ENCODE measurements around the gene FIGLA. TPM values are rescaled to one million over a fixed set of nuclear protein-coding genes. Genes with fewer than 3 reads are reported as not detected.

The FIGLA gene, protein sequence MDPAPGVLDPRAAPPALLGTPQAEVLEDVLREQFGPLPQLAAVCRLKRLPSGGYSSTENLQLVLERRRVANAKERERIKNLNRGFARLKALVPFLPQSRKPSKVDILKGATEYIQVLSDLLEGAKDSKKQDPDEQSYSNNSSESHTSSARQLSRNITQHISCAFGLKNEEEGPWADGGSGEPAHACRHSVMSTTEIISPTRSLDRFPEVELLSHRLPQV
- not detected in 2 replicates for total RNA-seq

- no peak for DNase-seq (ENCODE audit: extremely low read depth, low read depth, low spot score)
These were observed at the start of gene FIGLA for GRCh38 chr2:70790136-70790828. Gene FIGLA (minus strand): TSS chr2:70790643. CDS start chr2:70790638, 5 bp downstream.

- no peak for DNase-seq (ENCODE audit: extremely low read depth, low read depth, low spot score)
These were observed 47.8 kb upstream of the FIGLA start for GRCh38 chr2:70837980-70838925.

DNA sequence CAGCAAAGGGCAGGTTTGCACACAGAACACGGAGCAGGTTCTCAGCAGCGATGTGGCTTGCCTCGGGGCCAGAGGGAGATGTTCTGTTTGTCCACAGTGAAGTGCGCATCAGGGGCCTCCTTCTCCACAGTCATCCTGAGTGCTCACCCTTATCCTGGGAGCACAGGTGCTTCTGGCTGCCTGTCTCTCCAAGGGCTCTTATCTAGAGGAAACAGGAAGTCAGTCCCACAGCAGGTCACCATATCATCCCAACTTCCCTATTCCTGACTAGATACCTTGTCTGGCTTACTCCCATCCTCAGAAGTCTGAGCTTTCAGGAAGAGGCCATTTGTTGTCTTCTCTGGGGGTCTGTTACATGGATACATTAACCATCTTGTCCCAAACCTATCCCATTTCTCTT lies 45.2 kb upstream of the FIGLA start, which contains the start of gene CD207:
TSS of gene CD207 (minus strand) at position 174 of the 400 bp plus-strand sequence. CDS start at position 134, 40 bp downstream.
- no peak for DNase-seq (ENCODE audit: extremely low read depth, low read depth, low spot score)

DNA sequence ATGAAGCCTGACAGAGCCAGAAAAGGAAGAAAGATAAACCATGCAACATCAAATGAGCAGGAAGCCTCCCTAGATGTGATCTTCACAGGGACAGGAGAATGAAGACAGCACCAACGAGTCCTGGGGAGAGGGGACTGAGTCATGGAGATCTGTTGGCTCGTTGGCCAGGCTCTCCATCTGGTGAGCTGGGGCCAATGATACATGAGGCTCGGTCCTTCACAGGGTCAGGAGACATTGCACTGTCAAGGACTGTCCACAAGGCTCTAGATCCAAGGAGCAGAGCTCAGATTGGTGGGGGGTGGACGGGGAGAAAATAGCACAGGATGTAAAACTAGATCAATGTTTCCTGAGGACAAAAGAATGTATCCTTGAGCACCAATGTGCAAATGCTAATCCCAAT lies 44.4 kb upstream of the FIGLA start:
- no peak for DNase-seq (ENCODE audit: extremely low read depth, low read depth, low spot score)

- DNase-seq (ENCODE audit: extremely low read depth, low read depth, low spot score): no peak
These were observed 43.7 kb upstream of the FIGLA start for GRCh38 chr2:70834106-70834505.

- DNase-seq (ENCODE audit: extremely low read depth, low read depth, low spot score): no peak
These were observed 42.8 kb upstream of the FIGLA start for GRCh38 chr2:70833246-70833645.

- DNase-seq (ENCODE audit: extremely low read depth, low read depth, low spot score): no peak
These were observed 41.9 kb upstream of the FIGLA start for GRCh38 chr2:70832386-70832785.

DNA sequence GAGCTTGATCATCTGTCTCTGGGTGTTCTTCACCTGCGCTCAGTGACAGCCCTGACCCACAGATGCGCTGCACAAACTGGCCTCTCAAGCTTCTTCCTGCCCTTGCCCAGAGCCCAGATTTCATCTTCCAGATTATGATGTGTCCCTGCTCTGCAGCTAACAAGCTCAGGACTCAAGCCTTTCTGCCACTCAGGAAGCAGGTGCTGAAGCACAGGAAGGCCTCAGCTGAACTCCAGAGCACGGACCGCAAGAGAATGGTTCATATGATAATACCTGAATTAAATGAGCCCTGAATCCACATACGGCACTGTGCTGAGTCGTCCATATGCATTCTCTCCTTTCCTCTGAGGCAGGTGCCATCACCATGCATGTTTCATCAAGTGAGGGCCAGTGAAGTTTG lies 41.4 kb upstream of the FIGLA start:
- DNase-seq (ENCODE audit: extremely low read depth, low read depth, low spot score): no peak

DNA sequence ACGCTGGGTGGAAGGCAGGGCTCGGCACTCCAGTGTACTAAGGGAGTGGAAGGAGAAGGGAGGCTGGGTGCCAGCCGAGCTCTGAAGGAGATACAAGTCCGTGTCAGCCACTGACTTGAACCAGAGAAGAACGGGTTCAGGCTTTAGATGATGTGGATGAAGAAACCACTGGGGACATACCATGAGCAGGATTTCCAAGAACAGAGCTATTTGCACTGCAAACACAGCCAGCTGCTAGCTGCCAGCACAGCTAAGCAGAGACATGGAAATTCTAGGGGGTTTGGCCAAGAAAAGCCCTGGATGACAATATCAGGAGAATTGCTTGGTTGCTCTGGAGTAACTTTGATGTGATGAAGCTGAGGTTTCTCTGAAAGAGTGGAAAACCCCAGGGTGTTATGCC lies 39.9 kb upstream of the FIGLA start:
- no peak for DNase-seq (ENCODE audit: extremely low read depth, low read depth, low spot score)

- DNase-seq (ENCODE audit: extremely low read depth, low read depth, low spot score): no peak
These were observed 39.5 kb upstream of the FIGLA start for GRCh38 chr2:70829916-70830315.

GRCh38 chr2:70828914-70829824 lies 38.7 kb upstream of the FIGLA start:
- peak; percentile 83 for DNase-seq (ENCODE audit: extremely low read depth, low read depth, low spot score)

GRCh38 chr2:70828115-70828514 lies 37.7 kb upstream of the FIGLA start:
- no peak for DNase-seq (ENCODE audit: extremely low read depth, low read depth, low spot score)

- DNase-seq (ENCODE audit: extremely low read depth, low read depth, low spot score): no peak
These were observed 36.9 kb upstream of the FIGLA start for GRCh38 chr2:70827388-70827787.

DNA sequence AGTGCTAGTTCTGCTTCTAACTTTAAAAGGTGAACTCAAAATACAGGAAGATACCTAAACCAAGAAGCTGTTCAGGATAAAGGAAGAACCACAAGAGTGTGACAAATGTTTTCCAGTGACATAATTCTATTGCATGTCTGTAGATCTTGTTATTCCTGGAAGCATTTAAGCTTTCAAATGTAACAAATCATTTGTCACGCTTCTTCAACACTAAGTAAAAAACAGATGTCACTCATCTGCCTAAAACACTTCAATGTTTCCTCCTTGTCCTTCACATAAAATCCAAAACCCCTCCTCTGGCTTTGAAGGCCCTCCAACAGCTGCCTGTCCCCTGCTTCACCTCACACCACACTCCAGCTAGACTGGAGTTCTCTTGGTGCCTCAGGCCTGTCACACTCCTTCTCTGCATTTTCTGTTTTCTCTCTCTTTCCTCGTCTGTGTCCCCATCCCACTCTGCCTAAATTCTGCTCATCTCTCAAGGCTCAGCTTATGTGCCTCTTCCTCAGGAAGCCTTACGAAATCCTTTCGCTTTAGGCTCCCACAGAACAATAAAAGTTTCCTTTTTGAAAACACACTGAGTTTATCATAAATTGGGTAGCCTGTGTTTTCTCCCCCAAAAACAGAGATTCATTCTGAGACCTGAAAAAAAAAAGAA lies 36.4 kb upstream of the FIGLA start:
- no peak for DNase-seq (ENCODE audit: extremely low read depth, low read depth, low spot score)

DNA sequence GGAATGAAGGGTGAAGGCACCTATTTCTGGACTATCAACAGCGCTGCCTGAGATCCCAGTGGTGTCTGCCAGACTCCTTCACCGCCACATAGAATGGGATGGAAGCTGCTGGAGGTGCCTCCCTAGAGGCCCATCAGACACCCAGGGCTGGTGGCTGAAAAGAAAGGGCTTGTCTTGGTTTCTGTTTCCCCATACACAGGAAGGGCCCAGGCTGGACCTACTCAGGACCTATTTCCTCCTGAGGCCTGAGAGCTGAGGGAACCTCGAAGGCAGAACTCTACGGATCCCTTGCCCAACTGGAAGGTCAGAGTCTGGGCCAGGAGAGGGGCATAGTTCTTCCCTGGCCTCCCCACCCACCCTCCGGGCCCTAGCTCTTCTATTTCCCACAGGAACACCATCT lies 32.8 kb upstream of the FIGLA start:
- DNase-seq (ENCODE audit: extremely low read depth, low read depth, low spot score): no peak

GRCh38 chr2:70822843-70823242 lies 32.4 kb upstream of the FIGLA start:
- no peak for DNase-seq (ENCODE audit: extremely low read depth, low read depth, low spot score)

GRCh38 chr2:70820499-70820898 lies 30.1 kb upstream of the FIGLA start, which contains the start of gene CLEC4F:
Gene CLEC4F (minus strand): TSS chr2:70820599. CDS start chr2:70820523, 76 bp downstream.
- DNase-seq (ENCODE audit: extremely low read depth, low read depth, low spot score): no peak

GRCh38 chr2:70817284-70817954 lies 27.0 kb upstream of the FIGLA start:
- DNase-seq (ENCODE audit: extremely low read depth, low read depth, low spot score): no peak

DNA sequence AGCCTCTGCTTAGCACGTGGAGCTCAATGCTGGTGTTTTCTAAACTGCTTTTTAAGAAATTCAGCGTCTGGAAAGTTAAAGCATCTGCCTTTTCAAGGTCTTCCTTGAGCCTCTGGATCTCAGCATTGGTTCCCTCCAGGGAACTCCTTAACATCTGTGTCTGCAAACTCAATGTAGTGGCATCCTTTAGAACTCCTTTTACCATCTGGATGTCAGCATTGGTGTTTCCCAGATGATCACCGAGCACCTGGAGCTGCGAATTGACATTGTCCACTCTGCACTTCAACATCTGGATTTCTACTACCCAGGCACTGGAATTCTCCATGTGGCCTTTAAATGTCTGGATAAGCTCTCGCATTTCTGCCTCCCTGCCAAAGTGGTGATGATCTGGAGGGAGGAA lies 26.3 kb upstream of the FIGLA start:
- DNase-seq (ENCODE audit: extremely low read depth, low read depth, low spot score): no peak

Measured in glomerular endothelial cell (primary cell).